Osteocyte (in vitro differentiated cells): ENCODE measurements around the gene ARHGAP6. TPM values are rescaled to one million over a fixed set of nuclear protein-coding genes. Genes with fewer than 3 reads are reported as not detected.

Source experiments
- DNase-seq: peaks from one replicate; pipeline ENCODE4 v3.0.0; 2021; ENCODE audit warnings: mixed read lengths; ENCODE audit not compliant: unreplicated experiment; ENCODE audit errors: extremely low spot score
- H3K27ac Mint-ChIP-seq: one replicate; pipeline ENCODE4 v1.8.0; 2021; ENCODE audit warnings: mild to moderate bottlenecking, mixed read lengths; ENCODE audit not compliant: unreplicated experiment
- H3K27me3 Mint-ChIP-seq: one replicate; pipeline ENCODE4 v1.8.0; 2021; ENCODE audit warnings: mixed read lengths; ENCODE audit not compliant: unreplicated experiment
- H3K36me3 Mint-ChIP-seq: one replicate; pipeline ENCODE4 v1.8.0; 2021; ENCODE audit warnings: mixed read lengths; ENCODE audit not compliant: unreplicated experiment
- H3K4me1 Mint-ChIP-seq: one replicate; pipeline ENCODE4 v1.8.0; 2021; ENCODE audit warnings: mixed read lengths; ENCODE audit not compliant: unreplicated experiment
- H3K4me3 Mint-ChIP-seq: one replicate; pipeline ENCODE4 v1.8.0; 2021; ENCODE audit warnings: mild to moderate bottlenecking, moderate library complexity, mixed read lengths; ENCODE audit not compliant: unreplicated experiment
- H3K9me3 Mint-ChIP-seq: one replicate; pipeline ENCODE4 v1.8.0; 2021; ENCODE audit warnings: mixed read lengths; ENCODE audit not compliant: unreplicated experiment
- CTCF ChIP-seq: fragments of 200-600 bp; sonication (generic); IDR thresholded peaks from 2 replicates; pipeline ENCODE4 v1.5.0; 2021; ENCODE audit warnings: antibody characterized with exemption, mild to moderate bottlenecking, moderate library complexity
- total RNA-seq: library from RNA; stranded (reverse); gene quantifications from 2 replicates; pipeline ENCODE4 v1.2.1, GENCODE V29; 2021

The ARHGAP6 gene
- total RNA-seq, 1 donor from 2014 or later: 3.5 TPM

DNA sequence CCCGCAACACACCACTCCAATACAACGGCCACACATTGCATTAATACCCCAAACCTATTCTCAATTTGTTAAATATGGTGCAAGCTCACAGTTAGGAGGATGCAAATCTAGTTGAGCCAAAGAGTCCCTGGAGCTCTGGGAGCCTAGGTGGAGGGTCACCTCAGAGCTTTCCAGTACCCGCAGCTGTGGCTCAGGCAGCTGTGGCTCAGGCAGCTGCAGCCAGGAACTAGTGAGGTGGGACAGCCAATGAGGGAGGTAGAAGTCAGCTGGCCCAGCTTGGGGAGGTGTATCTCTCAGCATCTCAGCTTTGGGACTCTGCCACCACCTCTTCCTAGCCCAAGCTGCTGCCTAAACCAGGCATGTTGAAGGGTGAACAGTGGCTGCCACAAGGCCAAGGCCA is 36.7 kb upstream of the ARHGAP6 start:
- TF ChIP-seq CTCF: no peak
- H3K27ac Mint-ChIP-seq: no peak overlapping the region
- H3K4me3 Mint-ChIP-seq: no peak overlapping the region
- no peaks in the 10 kb centered on the region for H3K4me1 Mint-ChIP-seq
- H3K36me3 Mint-ChIP-seq: no peaks in the 10 kb centered on the region
- H3K9me3 Mint-ChIP-seq: no peaks in the 10 kb centered on the region
- no peak for DNase-seq
- H3K27me3 Mint-ChIP-seq: no peaks in the 10 kb centered on the region

- Mint-ChIP-seq H3K4me3 (no peak overlapping the region), H3K27ac (no peak overlapping the region), H3K4me1 (no peaks in the 10 kb centered on the region), H3K36me3 (no peaks in the 10 kb centered on the region), H3K27me3 (peaks cover 3% of the 10 kb centered on the region), H3K9me3 (peaks cover 10% of the 10 kb centered on the region)
- TF ChIP-seq CTCF: no peak
- no peak for DNase-seq
Observed at GRCh38 chrX:11698702-11699101, 33.0 kb upstream of the ARHGAP6 start.

- peaks cover 8% of the 10 kb centered on the region for H3K27me3 Mint-ChIP-seq
- H3K4me1 Mint-ChIP-seq: no peaks in the 10 kb centered on the region
- peaks cover 4% of the 10 kb centered on the region for H3K9me3 Mint-ChIP-seq
- no peak overlapping the region for H3K27ac Mint-ChIP-seq
- H3K36me3 Mint-ChIP-seq: no peaks in the 10 kb centered on the region
- DNase-seq: no peak
- no peak for TF ChIP-seq CTCF
- no peak overlapping the region for H3K4me3 Mint-ChIP-seq
Observed at GRCh38 chrX:11688201-11688600, 22.5 kb upstream of the ARHGAP6 start.

DNA sequence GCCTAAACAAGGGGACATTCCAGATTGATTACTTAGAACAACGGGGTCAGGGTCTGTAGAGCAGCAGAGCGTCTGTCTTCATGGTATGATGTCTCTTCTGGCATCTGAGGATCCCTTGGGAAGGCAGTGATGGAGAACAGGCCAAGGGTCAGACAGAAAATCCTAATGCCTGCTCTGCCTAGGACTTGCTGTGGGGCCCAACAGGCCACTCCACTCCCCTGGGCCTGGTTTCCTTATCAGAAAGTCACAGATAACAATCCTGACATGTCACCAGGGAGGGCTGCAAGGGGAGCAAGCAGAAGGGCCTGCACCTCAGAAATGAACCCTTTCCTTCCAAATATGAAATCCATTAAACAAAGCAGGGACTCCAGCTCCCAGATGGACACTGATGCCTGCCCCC is 21.4 kb upstream of the ARHGAP6 start:
- no peak for TF ChIP-seq CTCF
- no peak overlapping the region for H3K27ac Mint-ChIP-seq
- H3K4me3 Mint-ChIP-seq: no peak overlapping the region
- no peak for DNase-seq
- H3K4me1 Mint-ChIP-seq: no peaks in the 10 kb centered on the region
- H3K27me3 Mint-ChIP-seq: peaks cover 3% of the 10 kb centered on the region
- peaks cover 4% of the 10 kb centered on the region for H3K9me3 Mint-ChIP-seq
- H3K36me3 Mint-ChIP-seq: no peaks in the 10 kb centered on the region

DNA sequence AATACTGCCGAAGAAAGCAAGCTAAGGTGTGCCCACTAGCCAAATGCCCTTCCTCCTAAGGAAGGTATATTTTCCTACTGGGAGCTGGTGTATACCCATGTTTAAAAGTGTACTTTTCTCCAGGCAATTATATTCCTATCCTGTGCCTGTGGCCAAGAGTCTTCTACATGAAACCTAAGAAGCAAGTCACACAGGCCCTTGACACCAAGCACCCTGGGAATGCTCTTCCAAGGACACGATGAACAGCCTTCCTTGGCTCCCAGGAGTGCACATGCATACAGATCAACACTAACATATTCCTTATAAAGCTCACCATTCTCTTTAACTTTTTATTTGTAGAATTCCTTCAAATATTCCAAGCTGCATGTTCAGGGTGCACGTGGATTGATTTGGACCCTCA is 17.3 kb upstream of the ARHGAP6 start:
- no peaks in the 10 kb centered on the region for H3K36me3 Mint-ChIP-seq
- H3K27ac Mint-ChIP-seq: no peak overlapping the region
- peaks cover 4% of the 10 kb centered on the region for H3K9me3 Mint-ChIP-seq
- peaks cover 5% of the 10 kb centered on the region for H3K4me1 Mint-ChIP-seq
- no peak overlapping the region for H3K4me3 Mint-ChIP-seq
- no peak for TF ChIP-seq CTCF
- no peaks in the 10 kb centered on the region for H3K27me3 Mint-ChIP-seq
- no peak for DNase-seq
